GM21360 (cell line): ENCODE measurements around the gene MARK1.
A peak's percentile ranks its signal among the peaks of the same experiment; 100 is the strongest.

ENCODE experiments used
- ATAC-seq: cut with Tn5 transposase; IDR thresholded peaks from one replicate; pipeline ENCODE4 v1.9.1; 2021; ENCODE audit warnings: mild to moderate bottlenecking, moderate library complexity; ENCODE audit not compliant: unreplicated experiment

The MARK1 gene

GRCh38 chr1:220708936-220709801 lies 181.2 kb downstream of the MARK1 start:
- no peak for ATAC-seq

- no peak for ATAC-seq
Observed at GRCh38 chr1:220710333-220710732, 182.4 kb downstream of the MARK1 start.

DNA sequence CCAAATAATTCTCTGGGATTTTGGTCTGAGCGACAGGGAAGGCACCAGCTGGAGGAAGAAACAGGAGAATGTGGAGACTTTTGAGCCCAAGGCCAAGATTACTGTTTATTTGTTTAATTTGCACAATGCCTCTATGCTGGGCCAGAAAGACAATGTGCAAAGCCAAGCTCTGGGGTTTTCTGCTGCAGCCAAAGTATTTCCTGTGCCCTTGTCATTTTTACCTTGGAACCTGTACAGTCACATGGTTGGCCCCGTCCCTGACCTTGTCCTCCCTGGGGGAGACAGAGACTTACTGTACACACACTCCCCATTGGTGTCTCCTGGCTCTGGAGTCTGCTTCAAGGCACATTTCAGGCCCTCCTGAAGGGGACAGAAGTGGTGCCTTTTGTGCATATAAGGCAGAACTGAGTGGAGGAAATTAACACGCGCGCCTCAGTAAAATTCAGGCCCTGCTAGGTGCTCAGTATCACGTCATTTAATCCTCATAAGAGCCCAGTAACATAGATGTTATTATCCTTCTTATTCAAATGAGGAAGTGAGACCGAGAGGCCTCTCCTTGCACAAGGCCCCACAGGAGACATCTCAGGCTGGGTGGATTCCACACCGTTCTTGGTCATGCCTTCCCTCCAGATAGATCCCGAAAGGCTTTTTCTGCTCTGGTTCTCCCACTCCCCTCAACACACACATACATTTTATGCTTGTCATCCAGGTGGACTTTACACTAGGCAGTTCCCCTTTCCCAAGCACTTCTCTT lies 183.3 kb downstream of the MARK1 start:
- peak; percentile 90 for ATAC-seq
